ENCODE data around the gene DNMBP. TPM values are rescaled to one million over a fixed set of nuclear protein-coding genes. Genes with fewer than 3 reads are reported as not detected.
A peak's percentile ranks its signal among the peaks of the same experiment; 100 is the strongest.
"Not testable (repeated sequence)": the region's sequence is repeated elsewhere in the genome, so short reads cannot be mapped to it uniquely, and the experiment has no call there.

The DNMBP gene
- total RNA-seq, 1 donor from 2014 or later = 47.5 TPM

GRCh38 chr10:99938563-99938962, 71.2 kb downstream of the DNMBP start:
- TF ChIP-seq CTCF (IDR thresholded peaks at IDR 0.05; ENCODE audit: unreplicated experiment) = no peak
- peaks cover 7% of the 10 kb centered on the region for H3K4me1 Mint-ChIP-seq (ENCODE audit: low read depth)
- H3K27ac Mint-ChIP-seq = no peak overlapping the region
- H3K27me3 Mint-ChIP-seq = no peaks in the 10 kb centered on the region
- peaks cover 9% of the 10 kb centered on the region for H3K36me3 Mint-ChIP-seq (ENCODE audit: insufficient read depth)
- no peak overlapping the region for H3K4me3 Mint-ChIP-seq (ENCODE audit: low read depth)
- H3K9me3 Mint-ChIP-seq (ENCODE audit: low read depth) = peaks cover 8% of the 10 kb centered on the region
- no peak for DNase-seq (ENCODE audit: low spot score, unreplicated experiment)

- H3K27me3 Mint-ChIP-seq = no peaks in the 10 kb centered on the region
- peaks cover 9% of the 10 kb centered on the region for H3K36me3 Mint-ChIP-seq (ENCODE audit: insufficient read depth)
- no peak for TF ChIP-seq CTCF (IDR thresholded peaks at IDR 0.05; ENCODE audit: unreplicated experiment)
- peaks cover 8% of the 10 kb centered on the region for H3K9me3 Mint-ChIP-seq (ENCODE audit: low read depth)
- H3K27ac Mint-ChIP-seq = peak overlapping the region; percentile 88
- no peak overlapping the region for H3K4me3 Mint-ChIP-seq (ENCODE audit: low read depth)
- H3K4me1 Mint-ChIP-seq (ENCODE audit: low read depth) = peaks cover 9% of the 10 kb centered on the region
- no peak for DNase-seq (ENCODE audit: low spot score, unreplicated experiment)
Observed at GRCh38 chr10:99937630-99938029, 72.1 kb downstream of the DNMBP start.

- Mint-ChIP-seq H3K4me3 (ENCODE audit: low read depth) (peak overlapping the region; percentile 18), H3K27ac (peak overlapping the region; percentile 48), H3K4me1 (ENCODE audit: low read depth) (peaks cover 36% of the 10 kb centered on the region)
- DNase-seq (ENCODE audit: low spot score, unreplicated experiment); H3K36me3 Mint-ChIP-seq (ENCODE audit: insufficient read depth); H3K9me3 Mint-ChIP-seq (ENCODE audit: low read depth); H3K27me3 Mint-ChIP-seq: not testable (repeated sequence)
Observed at GRCh38 chr10:99932203-99932957, 77.4 kb downstream of the DNMBP start.

GRCh38 chr10:99930731-99931550, 78.8 kb downstream of the DNMBP start:
- TF ChIP-seq CTCF (IDR thresholded peaks at IDR 0.05; ENCODE audit: unreplicated experiment) = peak; percentile 38
- no peaks in the 10 kb centered on the region for H3K9me3 Mint-ChIP-seq (ENCODE audit: low read depth)
- H3K4me1 Mint-ChIP-seq (ENCODE audit: low read depth) = peaks cover 44% of the 10 kb centered on the region
- H3K27me3 Mint-ChIP-seq = no peaks in the 10 kb centered on the region
- peak overlapping the region; percentile 100 for H3K27ac Mint-ChIP-seq
- DNase-seq (ENCODE audit: low spot score, unreplicated experiment) = peak; percentile 82
- H3K36me3 Mint-ChIP-seq (ENCODE audit: insufficient read depth) = peaks cover 4% of the 10 kb centered on the region
- H3K4me3 Mint-ChIP-seq (ENCODE audit: low read depth) = peak overlapping the region; percentile 91

- Mint-ChIP-seq H3K4me1 (ENCODE audit: low read depth) (peaks cover 57% of the 10 kb centered on the region), H3K27me3 (no peaks in the 10 kb centered on the region), H3K4me3 (ENCODE audit: low read depth) (peak overlapping the region; percentile 91), H3K27ac (peak overlapping the region; percentile 100), H3K36me3 (ENCODE audit: insufficient read depth) (peaks cover 7% of the 10 kb centered on the region), H3K9me3 (ENCODE audit: low read depth) (no peaks in the 10 kb centered on the region)
- no peak for DNase-seq (ENCODE audit: low spot score, unreplicated experiment)
- TF ChIP-seq CTCF (IDR thresholded peaks at IDR 0.05; ENCODE audit: unreplicated experiment) = no peak
Observed at GRCh38 chr10:99929360-99929759, 80.4 kb downstream of the DNMBP start.

All from progenitor cell of endocrine pancreas (in vitro differentiated cells).